Measurements from ENCODE around the gene KIAA2012.
"Not testable (repeated sequence)": the region's sequence is repeated elsewhere in the genome, so short reads cannot be mapped to it uniquely, and the experiment has no call there.

Gene KIAA2012

GRCh38 chr2:202135091-202135874 lies 62.2 kb downstream of the KIAA2012 start:
- in situ Hi-C loops (cut with MboI; ENCODE audit: low pct_unique_long_range_greater_than_20kb, low sequenced_read_pairs) = no loop called here
- no peak for DNase-seq

GRCh38 chr2:202136039-202136438 lies 63.0 kb downstream of the KIAA2012 start:
- in situ Hi-C loops (cut with MboI; ENCODE audit: low pct_unique_long_range_greater_than_20kb, low sequenced_read_pairs); DNase-seq: not testable (repeated sequence)

GRCh38 chr2:202136526-202136925 lies 63.5 kb downstream of the KIAA2012 start:
- in situ Hi-C loops (cut with MboI; ENCODE audit: low pct_unique_long_range_greater_than_20kb, low sequenced_read_pairs) = no loop called here
- no peak for DNase-seq

GRCh38 chr2:202140522-202141252 lies 67.6 kb downstream of the KIAA2012 start:
- in situ Hi-C loops (cut with MboI; ENCODE audit: low pct_unique_long_range_greater_than_20kb, low sequenced_read_pairs) = no loop called here

GRCh38 chr2:202141329-202141947 lies 68.4 kb downstream of the KIAA2012 start:
- in situ Hi-C loops (cut with MboI; ENCODE audit: low pct_unique_long_range_greater_than_20kb, low sequenced_read_pairs) = no loop called here
- DNase-seq = no peak

More at GRCh38 chr2:202140522-202141252, 67.6 kb downstream of the KIAA2012 start:
- DNase-seq = no peak

GRCh38 chr2:202142540-202142939 lies 69.5 kb downstream of the KIAA2012 start:
- DNase-seq = no peak
- in situ Hi-C loops (cut with MboI; ENCODE audit: low pct_unique_long_range_greater_than_20kb, low sequenced_read_pairs) = no loop called here

- no peak for DNase-seq
- in situ Hi-C loops (cut with MboI; ENCODE audit: low pct_unique_long_range_greater_than_20kb, low sequenced_read_pairs) = no loop called here
These were observed 74.7 kb downstream of the KIAA2012 start for GRCh38 chr2:202147775-202148174.

GRCh38 chr2:202148515-202149154 lies 75.6 kb downstream of the KIAA2012 start:
- in situ Hi-C loops (cut with MboI; ENCODE audit: low pct_unique_long_range_greater_than_20kb, low sequenced_read_pairs) = no loop called here
- no peak for DNase-seq

GRCh38 chr2:202149155-202149762 lies 76.2 kb downstream of the KIAA2012 start:
- in situ Hi-C loops (cut with MboI; ENCODE audit: low pct_unique_long_range_greater_than_20kb, low sequenced_read_pairs) = no loop called here
- peak; percentile 54 for DNase-seq

GRCh38 chr2:202149936-202150335 lies 76.9 kb downstream of the KIAA2012 start:
- in situ Hi-C loops (cut with MboI; ENCODE audit: low pct_unique_long_range_greater_than_20kb, low sequenced_read_pairs) = no loop called here
- DNase-seq = no peak

- no peak for DNase-seq
- in situ Hi-C loops (cut with MboI; ENCODE audit: low pct_unique_long_range_greater_than_20kb, low sequenced_read_pairs) = no loop called here
These were observed 79.2 kb downstream of the KIAA2012 start for GRCh38 chr2:202152104-202152715.

- no peak for DNase-seq
- in situ Hi-C loops (cut with MboI; ENCODE audit: low pct_unique_long_range_greater_than_20kb, low sequenced_read_pairs) = no loop called here
These were observed 81.6 kb downstream of the KIAA2012 start for GRCh38 chr2:202154613-202155012.

- in situ Hi-C loops (cut with MboI; ENCODE audit: low pct_unique_long_range_greater_than_20kb, low sequenced_read_pairs) = no loop called here
- DNase-seq = no peak
These were observed 84.3 kb downstream of the KIAA2012 start for GRCh38 chr2:202157211-202157990.

GRCh38 chr2:202158796-202159195 lies 85.7 kb downstream of the KIAA2012 start:
- no peak for DNase-seq
- in situ Hi-C loops (cut with MboI; ENCODE audit: low pct_unique_long_range_greater_than_20kb, low sequenced_read_pairs) = no loop called here

- DNase-seq = peak; percentile 10
- in situ Hi-C loops (cut with MboI; ENCODE audit: low pct_unique_long_range_greater_than_20kb, low sequenced_read_pairs) = no loop called here
These were observed 88.2 kb downstream of the KIAA2012 start for GRCh38 chr2:202161151-202161835.

- in situ Hi-C loops (cut with MboI; ENCODE audit: low pct_unique_long_range_greater_than_20kb, low sequenced_read_pairs) = no loop called here
These were observed 91.4 kb downstream of the KIAA2012 start for GRCh38 chr2:202164411-202164810.

GRCh38 chr2:202165208-202165607 lies 92.2 kb downstream of the KIAA2012 start:
- no peak for DNase-seq
- in situ Hi-C loops (cut with MboI; ENCODE audit: low pct_unique_long_range_greater_than_20kb, low sequenced_read_pairs) = no loop called here

More at GRCh38 chr2:202164411-202164810, 91.4 kb downstream of the KIAA2012 start:
- DNase-seq = no peak
